Activated naive CD4-positive, alpha-beta T cell treated with anti-CD3 and anti-CD28 coated beads, Interleukin-2, amount 50 U/mL, for 72 hours (primary cell): ENCODE data around the gene ORM1. TPM values are rescaled to one million over a fixed set of nuclear protein-coding genes. Genes with fewer than 3 reads are reported as not detected.
"Not testable (repeated sequence)": the region's sequence is repeated elsewhere in the genome, so short reads cannot be mapped to it uniquely, and the experiment has no call there.

ENCODE experiments used
- ATAC-seq, 2 donors: fragments of 150-1000 bp; cut with Tn5 transposase; 2 replicates each; pipeline ENCODE4 v1.10.0; 2021; ENCODE audit warnings: mild to moderate bottlenecking in 2 of 2, moderate library complexity in 2 of 2
- DNase-seq, 2 donors: peaks; one replicate each; pipeline ENCODE4 v3.0.0; 2021 to 2022; ENCODE audit warnings: low spot score in 2 of 2
- H3K27ac Mint-ChIP-seq, 2 donors: one replicate each; pipeline ENCODE4 v1.8.0; 2022; ENCODE audit warnings: mild to moderate bottlenecking in 2 of 2, mixed read lengths in 2 of 2
- H3K36me3 Mint-ChIP-seq, 2 donors: one replicate each; pipeline ENCODE4 v1.8.0; 2022; ENCODE audit warnings: mixed read lengths in 2 of 2
- H3K9me3 Mint-ChIP-seq, 2 donors: one replicate each; pipeline ENCODE4 v1.8.0; 2022; ENCODE audit warnings: mixed read lengths in 2 of 2
- total RNA-seq, 2 donors: library from RNA; stranded (reverse); gene quantifications; one replicate each; pipeline ENCODE4 v1.2.3, GENCODE V29; 2022

The ORM1 gene
- not detected for total RNA-seq

DNA sequence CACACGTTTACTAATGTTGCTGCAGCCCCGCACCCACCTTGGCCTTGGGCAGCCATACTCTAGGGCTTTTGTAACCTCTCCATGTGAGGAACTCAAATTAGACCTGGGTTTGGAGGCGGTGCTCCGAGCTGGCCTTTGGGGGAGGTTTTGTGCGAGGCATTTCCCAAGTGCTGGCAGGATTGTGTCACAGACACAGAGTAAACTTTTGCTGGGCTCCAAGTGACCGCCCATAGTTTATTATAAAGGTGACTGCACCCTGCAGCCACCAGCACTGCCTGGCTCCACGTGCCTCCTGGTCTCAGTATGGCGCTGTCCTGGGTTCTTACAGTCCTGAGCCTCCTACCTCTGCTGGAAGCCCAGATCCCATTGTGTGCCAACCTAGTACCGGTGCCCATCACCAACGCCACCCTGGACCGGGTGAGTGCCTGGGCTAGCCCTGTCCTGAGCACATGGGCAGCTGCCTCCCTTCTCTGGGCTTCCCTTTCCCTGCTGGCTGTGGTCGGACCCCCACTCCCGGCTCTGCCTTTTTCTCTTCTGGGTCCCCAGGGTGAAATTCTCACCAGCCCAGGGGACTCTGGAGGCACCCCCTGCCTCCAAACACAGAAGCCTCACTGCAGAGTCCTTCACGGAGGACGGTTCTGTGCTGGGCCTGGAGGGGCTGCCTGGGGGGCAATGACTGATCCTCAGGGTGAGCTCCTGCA, at the start of gene ORM1:
Gene ORM1 (plus strand): TSS at position 268 of the 701 bp plus-strand sequence. CDS start 36 bp downstream, at position 304.
- H3K27ac Mint-ChIP-seq, result peak within 1 kb of the TSS in 1 of 2 donors; percentile 86
- not testable (repeated sequence) for H3K36me3 Mint-ChIP-seq

DNA sequence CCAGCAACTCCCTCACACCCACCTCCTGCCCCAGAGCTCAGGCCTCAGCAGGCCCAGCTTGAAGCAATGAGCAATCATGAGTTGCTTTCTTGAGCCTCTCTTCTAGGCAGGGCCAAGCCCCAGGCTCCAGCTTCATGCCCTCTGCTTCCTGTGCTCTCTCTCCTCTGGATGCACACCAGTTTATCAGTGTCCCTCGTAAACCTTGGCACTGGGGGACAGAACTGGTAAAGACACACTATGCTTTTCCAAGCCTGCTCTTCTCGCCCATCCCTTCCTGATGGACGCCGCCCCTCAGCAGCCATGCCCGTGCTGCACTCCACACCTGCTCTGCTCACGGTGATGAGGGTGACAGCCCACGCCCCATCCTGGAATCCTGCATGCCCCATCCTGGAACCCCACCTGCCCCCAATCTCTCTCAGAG, 49.4 kb upstream of the ORM1 start:
- ATAC-seq, result no peak
- Mint-ChIP-seq H3K27ac (peak overlapping the region in 1 of 2 donors; percentile 53), H3K36me3 (no peaks in the 10 kb centered on the region), H3K9me3 (peaks cover 0 to 6% of the 10 kb centered on the region in 2 donors)
- peak in 1 of 2 donors; percentile 33 for DNase-seq

More for the DNA sequence above, at the start of gene ORM1:
- ATAC-seq, result peak in 1 of 2 donors; percentile 15
- DNase-seq, H3K9me3 Mint-ChIP-seq: not testable (repeated sequence)

DNA sequence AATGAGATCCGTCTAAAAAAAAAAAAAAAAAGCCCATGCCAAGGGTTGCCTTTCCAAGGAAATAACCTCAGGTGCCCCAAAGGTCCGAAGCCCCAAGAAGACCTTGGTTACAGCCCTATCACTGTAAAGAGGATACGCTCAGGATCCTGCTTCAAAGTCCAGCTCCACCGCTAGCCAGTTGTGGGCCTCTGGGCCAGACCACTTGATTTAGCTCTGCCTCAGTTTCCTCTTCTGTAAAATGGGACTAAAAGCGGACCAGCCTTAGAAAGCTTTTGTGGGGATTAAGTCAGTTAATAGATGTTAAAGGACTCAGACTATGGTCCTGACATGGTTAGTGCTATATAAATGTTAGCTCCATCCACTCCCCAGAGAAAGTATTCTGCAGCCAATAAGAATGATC, 48.7 kb upstream of the ORM1 start:
- H3K9me3 Mint-ChIP-seq, result peaks cover 0 to 7% of the 10 kb centered on the region in 2 donors
- peak in 1 of 2 donors; percentile 52 for DNase-seq
- no peak for ATAC-seq
- H3K27ac Mint-ChIP-seq, result no peak overlapping the region
- H3K36me3 Mint-ChIP-seq, result no peaks in the 10 kb centered on the region

DNA sequence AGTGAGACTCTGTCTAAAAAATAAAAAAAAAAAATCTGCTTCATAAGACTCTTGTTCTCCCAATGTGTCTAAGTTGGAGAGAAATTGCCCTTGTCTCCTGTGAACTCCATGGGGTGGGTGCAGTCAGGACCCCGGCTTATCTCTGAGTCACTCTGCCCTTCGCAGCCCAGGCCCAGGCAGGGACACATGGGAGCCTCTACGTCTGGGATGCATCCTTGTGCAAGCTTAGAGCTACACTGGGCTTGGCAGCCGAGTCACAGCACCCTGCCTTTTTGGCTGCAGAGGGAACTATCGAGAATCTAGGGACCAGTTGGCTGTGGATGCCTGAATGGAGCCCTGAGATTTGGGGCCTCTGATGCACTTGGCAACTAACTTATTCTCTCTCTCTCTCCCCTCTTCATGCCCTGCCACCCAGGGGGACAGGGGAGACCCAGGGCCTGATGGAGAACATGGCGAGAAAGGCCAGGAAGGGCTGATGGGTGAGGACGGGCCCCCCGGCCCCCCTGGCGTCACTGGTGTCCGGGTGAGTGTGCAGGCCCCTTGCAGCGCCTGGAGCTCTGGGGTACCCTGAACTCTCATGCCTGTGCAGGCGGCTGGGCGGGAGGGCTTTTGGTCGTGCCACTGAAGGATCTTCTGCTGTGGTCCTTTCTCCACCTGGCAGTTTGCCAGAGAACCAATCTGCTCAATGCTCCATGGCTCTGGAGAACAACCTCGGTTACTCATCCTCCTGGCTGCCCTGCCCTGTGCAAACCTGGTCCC, 47.5 kb upstream of the ORM1 start:
- peak in 1 of 2 donors; percentile 49 for DNase-seq
- H3K27ac Mint-ChIP-seq, result no peak overlapping the region
- peaks cover 0 to 7% of the 10 kb centered on the region in 2 donors for H3K9me3 Mint-ChIP-seq
- no peak for ATAC-seq
- no peaks in the 10 kb centered on the region for H3K36me3 Mint-ChIP-seq

DNA sequence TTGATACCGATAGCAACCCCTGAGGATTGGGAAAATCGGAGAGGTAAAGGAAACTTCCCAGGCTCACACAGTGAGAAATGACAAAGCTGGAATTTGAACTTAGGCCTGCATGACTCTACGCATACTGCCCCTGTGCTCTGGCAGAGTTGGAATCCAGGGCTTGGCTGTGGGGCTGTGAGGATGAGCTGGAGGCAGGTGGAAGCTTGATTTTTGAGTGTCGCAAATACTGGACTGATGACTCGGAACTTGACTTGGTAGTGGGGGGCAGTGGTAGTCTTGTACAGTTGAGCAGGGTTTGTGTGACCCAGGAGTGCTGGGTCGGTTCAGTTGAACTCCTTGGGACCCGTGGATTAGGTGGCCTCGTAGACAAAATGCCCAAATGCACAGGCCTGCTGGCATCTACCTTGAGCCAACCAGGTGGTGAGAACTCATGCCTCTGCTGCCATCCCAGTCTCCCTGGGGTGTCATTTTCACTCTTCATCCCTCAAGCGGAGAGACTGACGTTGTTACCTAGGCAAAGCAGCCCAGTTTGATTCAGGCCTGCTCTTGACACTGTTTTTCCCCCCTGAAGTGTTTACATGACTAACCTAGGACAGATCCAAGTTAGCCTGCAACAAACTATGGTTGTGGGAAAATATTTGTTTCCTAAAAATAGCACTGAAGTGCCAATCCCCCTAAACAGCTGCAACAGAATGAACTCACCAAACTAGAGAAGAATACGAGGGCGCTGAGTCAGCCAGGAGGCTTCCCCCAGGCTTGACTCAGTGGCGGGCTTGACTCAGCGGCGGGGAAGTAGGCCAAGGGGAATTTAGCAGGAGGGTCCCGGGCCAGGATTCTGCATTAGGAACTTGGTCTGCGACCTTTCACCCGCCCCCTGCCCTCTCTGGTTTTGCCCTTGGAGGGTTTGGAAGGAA, 45.7 kb upstream of the ORM1 start:
- Mint-ChIP-seq H3K36me3 (no peaks in the 10 kb centered on the region), H3K27ac (no peak overlapping the region), H3K9me3 (peaks cover 0 to 7% of the 10 kb centered on the region in 2 donors)
- DNase-seq, result peak in 1 of 2 donors; percentile 33
- no peak for ATAC-seq

DNA sequence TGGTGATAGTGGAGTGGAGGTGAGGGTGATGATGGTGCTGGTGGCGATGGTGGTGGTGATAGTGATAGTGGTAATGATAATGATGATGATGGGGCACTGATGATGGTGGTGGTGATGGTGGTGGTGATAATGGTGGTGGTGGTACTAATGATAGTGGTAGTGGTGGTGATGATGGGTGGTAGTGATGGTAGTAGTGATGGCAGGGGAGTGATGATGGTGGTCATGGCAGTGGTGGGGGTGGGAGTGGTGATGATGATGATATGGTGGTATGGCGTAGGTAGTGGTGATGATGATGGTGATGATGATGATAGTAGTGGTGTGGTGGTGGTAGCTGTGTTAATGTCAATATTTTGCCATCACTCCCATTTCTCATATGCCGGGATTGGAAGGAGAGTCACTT, 44.5 kb upstream of the ORM1 start:
- Mint-ChIP-seq H3K27ac (no peak overlapping the region), H3K36me3 (no peaks in the 10 kb centered on the region), H3K9me3 (peaks cover 0 to 7% of the 10 kb centered on the region in 2 donors)
- DNase-seq, result no peak
- no peak for ATAC-seq

DNA sequence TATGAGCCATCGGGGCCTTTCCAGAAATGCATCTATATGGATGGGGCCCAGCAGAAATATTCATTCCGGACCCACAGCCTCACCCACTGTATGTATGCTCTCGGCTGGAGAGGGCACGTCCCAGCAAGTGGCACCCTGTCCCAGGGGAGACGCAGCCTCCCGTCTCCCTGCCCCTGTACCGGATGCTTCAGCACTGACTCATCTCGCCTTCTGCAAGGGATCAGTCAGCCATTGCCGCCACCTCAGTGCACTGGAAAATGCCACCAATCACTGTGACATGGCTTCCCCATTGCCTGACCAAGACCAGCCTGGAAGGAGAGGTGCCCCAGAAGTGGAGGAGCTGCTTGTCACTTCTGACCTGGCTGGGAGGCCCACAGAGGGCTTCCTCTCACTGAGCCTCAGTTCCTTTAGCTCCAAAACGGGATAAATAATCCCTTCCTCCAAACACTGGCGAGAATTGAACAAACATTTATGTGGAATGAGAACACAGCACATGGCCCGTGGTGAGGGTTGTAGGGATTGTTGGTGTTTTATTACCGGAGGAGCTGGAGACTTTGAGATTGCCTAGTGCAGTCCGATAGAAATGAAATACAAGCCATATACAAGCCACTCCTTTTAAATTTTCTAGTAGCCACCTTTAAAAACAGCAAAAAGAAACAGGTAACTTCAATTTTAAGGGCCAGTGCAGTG, 43.9 kb upstream of the ORM1 start:
- no peak for ATAC-seq

DNA sequence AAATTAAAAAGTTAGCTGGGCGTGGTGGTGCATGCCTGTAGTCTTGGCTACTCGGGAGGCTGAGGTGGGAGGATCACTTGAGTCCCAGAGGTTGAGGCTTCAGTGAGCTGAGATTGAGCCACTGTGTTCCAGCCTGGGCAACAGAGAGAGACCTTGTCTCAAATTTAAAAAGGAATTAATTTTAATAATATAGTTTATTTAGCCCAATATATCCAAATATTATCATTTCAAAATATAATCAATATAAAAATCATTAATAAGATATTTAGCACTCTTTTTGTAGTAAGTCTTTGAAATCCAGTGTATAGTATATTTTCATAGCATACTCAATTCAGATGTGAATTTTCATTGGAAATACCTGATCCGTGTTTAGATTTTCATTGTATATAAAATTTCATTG, 43.2 kb upstream of the ORM1 start:
- no peak for ATAC-seq
- H3K27ac Mint-ChIP-seq, result no peak overlapping the region
- H3K9me3 Mint-ChIP-seq, result peaks cover 0 to 7% of the 10 kb centered on the region in 2 donors

More for the DNA sequence above, 43.9 kb upstream of the ORM1 start:
- Mint-ChIP-seq H3K9me3 (peaks cover 0 to 7% of the 10 kb centered on the region in 2 donors), H3K27ac (peak overlapping the region in 1 of 2 donors; percentile 87), H3K36me3 (no peaks in the 10 kb centered on the region)
- DNase-seq, result peak in 1 of 2 donors; percentile 21

DNA sequence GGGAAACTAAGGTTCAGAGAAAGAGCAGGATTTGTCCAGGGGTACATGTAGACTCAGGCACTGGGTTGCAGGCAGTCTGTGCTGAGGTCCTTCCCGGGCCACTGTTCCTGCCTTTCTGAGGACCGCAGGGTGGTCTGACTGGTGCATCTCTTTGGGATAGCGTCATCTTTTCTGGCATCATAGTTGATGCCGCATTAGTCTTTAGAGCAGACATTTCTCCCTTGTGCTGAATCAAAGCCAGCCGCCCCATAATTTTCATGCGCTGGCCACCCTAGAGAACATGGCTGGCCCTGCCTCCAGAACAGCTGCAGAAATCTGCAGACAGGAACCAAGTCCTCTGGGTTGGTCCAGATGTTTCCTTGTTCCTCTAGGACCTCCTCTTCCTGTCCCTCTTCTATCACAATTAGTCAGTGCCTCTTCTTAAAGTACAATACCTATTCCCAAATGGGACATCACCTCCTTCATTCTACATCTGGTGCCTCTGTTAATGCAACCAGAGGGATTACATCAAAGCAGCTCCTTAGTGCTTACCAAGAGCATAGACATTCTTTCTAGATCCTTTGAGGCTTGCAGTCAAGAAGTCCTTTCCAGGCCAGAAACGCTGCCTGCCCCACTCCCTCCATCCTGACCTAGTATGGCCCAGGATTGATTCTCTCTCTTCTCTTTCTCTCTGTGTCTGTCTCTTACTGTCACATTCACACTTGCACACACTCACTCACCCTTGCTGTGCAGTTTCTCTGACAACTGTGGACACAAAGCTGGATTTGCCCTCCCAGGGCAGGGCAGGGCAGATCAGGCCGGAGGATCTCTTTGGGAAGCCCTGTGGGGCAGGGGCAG, 42.0 kb upstream of the ORM1 start:
- Mint-ChIP-seq H3K36me3 (no peaks in the 10 kb centered on the region), H3K27ac (peak overlapping the region in 1 of 2 donors; percentile 9), H3K9me3 (peaks cover 0 to 7% of the 10 kb centered on the region in 2 donors)
- peak in 1 of 2 donors; percentile 44 for DNase-seq
- ATAC-seq, result no peak

More for the DNA sequence above, 43.2 kb upstream of the ORM1 start:
- no peaks in the 10 kb centered on the region for H3K36me3 Mint-ChIP-seq
- peak in 1 of 2 donors; percentile 3 for DNase-seq

DNA sequence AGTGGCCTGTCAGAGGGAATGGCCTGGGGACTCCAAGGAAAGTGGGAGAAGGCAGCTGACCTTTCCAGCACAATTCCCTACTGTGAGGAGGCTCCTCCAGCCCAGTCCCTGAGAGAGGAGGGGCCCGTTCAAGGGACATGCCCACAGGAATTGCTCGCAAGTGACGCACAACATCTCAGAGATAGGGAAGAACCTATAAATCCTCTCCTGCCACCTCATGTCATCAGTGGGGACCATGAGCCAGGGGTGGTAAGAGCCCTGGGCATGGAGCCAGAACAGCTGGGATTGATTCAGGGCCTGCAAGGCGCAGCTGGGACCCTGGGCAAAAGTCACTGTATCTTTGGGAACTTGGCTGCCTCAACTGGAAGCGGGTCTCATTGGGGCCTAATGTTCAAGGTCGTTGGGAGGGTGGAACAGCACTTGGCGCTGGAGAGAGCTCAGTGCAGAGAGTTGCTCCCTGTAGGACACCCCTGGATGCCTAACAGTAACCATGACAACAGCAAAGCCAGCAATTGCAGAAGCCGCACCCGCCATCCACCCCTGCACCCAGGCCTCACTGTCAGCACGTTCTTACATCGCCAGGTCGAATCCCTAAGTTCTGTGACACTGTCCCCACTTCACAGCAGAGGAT, 41.3 kb upstream of the ORM1 start:
- Mint-ChIP-seq H3K9me3 (peaks cover 0 to 7% of the 10 kb centered on the region in 2 donors), H3K27ac (no peak overlapping the region), H3K36me3 (no peaks in the 10 kb centered on the region)
- DNase-seq (peak in 1 of 2 donors; percentile 16), ATAC-seq (no peak)

DNA sequence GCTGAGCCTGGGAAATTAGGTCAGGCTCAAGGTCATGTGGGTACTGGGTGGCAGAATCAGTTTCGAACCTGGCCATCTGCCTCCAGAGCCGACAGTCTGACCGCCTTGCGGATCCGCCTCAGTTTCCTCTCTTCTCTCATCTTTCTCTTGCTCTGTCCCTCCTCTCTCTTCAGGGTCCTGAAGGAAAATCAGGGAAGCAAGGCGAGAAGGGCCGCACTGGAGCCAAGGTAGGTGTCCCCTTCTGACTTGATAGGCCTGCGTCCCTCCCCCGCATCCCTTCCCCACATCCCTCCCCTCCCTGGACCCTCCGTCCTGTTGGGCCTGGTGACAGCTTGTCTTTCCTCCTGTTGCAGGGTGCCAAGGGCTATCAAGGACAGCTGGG, 40.8 kb upstream of the ORM1 start:
- Mint-ChIP-seq H3K27ac (no peak overlapping the region), H3K9me3 (peaks cover 0 to 7% of the 10 kb centered on the region in 2 donors), H3K36me3 (no peaks in the 10 kb centered on the region)
- ATAC-seq (no peak), DNase-seq (peak in 1 of 2 donors; percentile 11)

DNA sequence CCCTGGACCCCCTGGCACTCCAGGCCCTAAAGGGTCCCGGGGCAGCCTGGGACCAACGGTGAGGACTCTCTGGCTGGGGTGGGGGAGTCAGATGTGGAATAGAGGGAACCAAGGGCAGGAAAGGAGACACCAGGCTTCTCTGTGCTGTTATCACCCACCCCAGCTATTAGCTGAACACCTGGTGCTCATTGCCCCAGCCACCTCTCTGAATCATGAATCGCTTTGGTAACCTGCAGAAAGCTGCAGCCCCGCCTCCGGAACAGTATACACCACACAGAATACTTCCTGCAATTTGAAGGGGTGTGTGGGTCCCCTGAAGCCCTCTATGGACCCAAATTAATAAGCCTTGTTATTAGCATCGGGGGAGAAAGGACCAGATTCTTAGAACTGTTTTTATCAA, 40.4 kb upstream of the ORM1 start:
- DNase-seq (peak in 1 of 2 donors; percentile 25), ATAC-seq (no peak)
- Mint-ChIP-seq H3K27ac (peak overlapping the region in 1 of 2 donors; percentile 7), H3K9me3 (peaks cover 0 to 7% of the 10 kb centered on the region in 2 donors), H3K36me3 (no peaks in the 10 kb centered on the region)

DNA sequence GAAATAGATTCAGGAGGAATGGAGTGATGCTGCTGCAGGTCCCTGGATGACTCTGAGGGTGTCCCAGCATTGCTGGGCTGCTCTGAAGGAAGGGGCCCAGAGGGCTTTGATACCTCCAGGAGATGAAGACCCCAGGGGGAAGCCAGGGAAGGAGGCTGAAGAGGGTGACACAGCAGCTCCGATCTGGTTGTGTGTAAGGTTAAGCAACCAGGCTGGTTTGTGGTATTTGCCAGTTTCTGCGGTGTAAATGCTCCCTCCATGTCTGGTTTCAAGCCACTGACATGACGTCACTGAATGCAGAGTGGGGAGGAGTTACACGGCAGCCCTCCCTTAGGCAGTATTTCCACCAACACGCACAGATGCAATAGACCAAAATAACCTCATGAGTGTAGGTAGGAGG, 40.0 kb upstream of the ORM1 start:
- H3K9me3 Mint-ChIP-seq, result peaks cover 0 to 6% of the 10 kb centered on the region in 2 donors
- ATAC-seq, result peak; percentile 53 to 75
- no peak overlapping the region for H3K27ac Mint-ChIP-seq
- H3K36me3 Mint-ChIP-seq, result no peaks in the 10 kb centered on the region
- peak in 1 of 2 donors; percentile 14 for DNase-seq

DNA sequence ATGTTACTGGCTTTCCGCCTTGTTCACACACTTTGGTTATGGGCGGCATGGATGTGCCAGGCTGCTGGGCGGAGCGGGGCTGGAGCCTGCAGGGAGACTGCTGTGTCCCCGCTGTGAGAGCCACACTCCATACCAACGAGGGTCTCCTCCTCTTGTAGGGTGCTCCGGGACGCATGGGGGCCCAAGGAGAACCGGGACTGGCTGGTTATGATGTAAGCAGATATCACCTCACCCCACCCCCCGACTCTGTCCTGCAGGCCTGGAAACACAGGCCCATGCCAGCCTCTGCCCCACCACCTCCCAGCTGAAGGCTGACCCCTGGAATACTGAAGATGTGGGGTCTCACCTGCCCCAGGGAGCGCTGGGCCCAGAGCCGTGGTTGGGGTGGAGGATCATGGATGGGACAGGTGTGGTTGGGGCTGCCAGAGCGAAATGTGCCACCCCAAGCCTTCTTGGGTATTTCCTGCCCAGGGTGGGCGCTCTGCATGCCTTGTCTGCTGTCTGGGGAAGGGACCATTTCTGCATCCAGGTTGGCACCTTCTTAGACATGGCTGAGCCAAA, 39.3 kb upstream of the ORM1 start:
- no peaks in the 10 kb centered on the region for H3K9me3 Mint-ChIP-seq
- no peak for ATAC-seq
- peak in 1 of 2 donors; percentile 47 for DNase-seq
- no peaks in the 10 kb centered on the region for H3K36me3 Mint-ChIP-seq
- no peak overlapping the region for H3K27ac Mint-ChIP-seq
